Hepatocyte (in vitro differentiated cells): ENCODE measurements around the gene AXIN1.

ENCODE experiments used
- EZH2 ChIP-seq: fragments of 200-600 bp; sonication (generic); IDR thresholded peaks from 2 replicates; pipeline ENCODE4 v1.6.1; 2016; ENCODE audit warnings: antibody characterized with exemption, mild to moderate bottlenecking, borderline replicate concordance
- TF ChIP-seq, protein P1 (sequence below): fragments of 200-600 bp; sonication (generic); IDR thresholded peaks from 2 replicates; pipeline ENCODE4 v1.5.1; 2016; ENCODE audit warnings: antibody characterized with exemption, mild to moderate bottlenecking; ENCODE audit not compliant: poor library complexity

GRCh38 chr16:364595-365491 is 12.3 kb upstream of the AXIN1 start:
- TF ChIP-seq, protein P1, sequence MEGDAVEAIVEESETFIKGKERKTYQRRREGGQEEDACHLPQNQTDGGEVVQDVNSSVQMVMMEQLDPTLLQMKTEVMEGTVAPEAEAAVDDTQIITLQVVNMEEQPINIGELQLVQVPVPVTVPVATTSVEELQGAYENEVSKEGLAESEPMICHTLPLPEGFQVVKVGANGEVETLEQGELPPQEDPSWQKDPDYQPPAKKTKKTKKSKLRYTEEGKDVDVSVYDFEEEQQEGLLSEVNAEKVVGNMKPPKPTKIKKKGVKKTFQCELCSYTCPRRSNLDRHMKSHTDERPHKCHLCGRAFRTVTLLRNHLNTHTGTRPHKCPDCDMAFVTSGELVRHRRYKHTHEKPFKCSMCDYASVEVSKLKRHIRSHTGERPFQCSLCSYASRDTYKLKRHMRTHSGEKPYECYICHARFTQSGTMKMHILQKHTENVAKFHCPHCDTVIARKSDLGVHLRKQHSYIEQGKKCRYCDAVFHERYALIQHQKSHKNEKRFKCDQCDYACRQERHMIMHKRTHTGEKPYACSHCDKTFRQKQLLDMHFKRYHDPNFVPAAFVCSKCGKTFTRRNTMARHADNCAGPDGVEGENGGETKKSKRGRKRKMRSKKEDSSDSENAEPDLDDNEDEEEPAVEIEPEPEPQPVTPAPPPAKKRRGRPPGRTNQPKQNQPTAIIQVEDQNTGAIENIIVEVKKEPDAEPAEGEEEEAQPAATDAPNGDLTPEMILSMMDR: no peak
- TF ChIP-seq EZH2: no peak
